Endodermal cell (in vitro differentiated cells): ENCODE measurements around the gene MIPOL1. TPM values are rescaled to one million over a fixed set of nuclear protein-coding genes. Genes with fewer than 3 reads are reported as not detected.

Source experiments
- DNase-seq: peaks from one replicate; pipeline ENCODE4 v3.0.0-alpha.2; 2017
- H3K27ac ChIP-seq: 2 replicates; pipeline ENCODE4 v1.5.1; 2013; ENCODE audit warnings: mild to moderate bottlenecking, low read depth, low read length, moderate library complexity
- H3K27me3 ChIP-seq: 2 replicates; pipeline ENCODE4 v1.6.1; 2013; ENCODE audit warnings: mild to moderate bottlenecking, low read length, moderate library complexity; ENCODE audit not compliant: insufficient read depth, control insufficient read depth, poor library complexity, severe bottlenecking
- H3K36me3 ChIP-seq: 2 replicates; pipeline ENCODE4 v1.7.0; 2013; ENCODE audit warnings: mild to moderate bottlenecking, low read length, moderate library complexity; ENCODE audit not compliant: control insufficient read depth, insufficient read depth
- H3K4me1 ChIP-seq: one replicate; pipeline ENCODE4 v1.7.0; 2013; ENCODE audit warnings: low read length; ENCODE audit not compliant: control insufficient read depth, insufficient read depth
- H3K4me3 ChIP-seq: 2 replicates; pipeline ENCODE4 v1.5.1; 2013; ENCODE audit warnings: mild to moderate bottlenecking, low read length, moderate library complexity
- H3K9ac ChIP-seq: 2 replicates; pipeline ENCODE4 v1.6.1; 2013; ENCODE audit warnings: mild to moderate bottlenecking, low read length, moderate library complexity; ENCODE audit not compliant: poor library complexity, severe bottlenecking; ENCODE audit errors: extremely low read depth
- H3K9me3 ChIP-seq: 2 replicates; pipeline ENCODE4 v1.6.1; 2013; ENCODE audit warnings: mild to moderate bottlenecking, low read length, moderate library complexity; ENCODE audit not compliant: control insufficient read depth
- H3K27ac Mint-ChIP-seq: 2 replicates; pipeline ENCODE4 v1.8.0; 2020; ENCODE audit warnings: mixed read lengths
- H3K27me3 Mint-ChIP-seq: 2 replicates; pipeline ENCODE4 v1.8.0; 2021; ENCODE audit warnings: mild to moderate bottlenecking, mixed read lengths; ENCODE audit not compliant: insufficient read depth
- H3K36me3 Mint-ChIP-seq: 2 replicates; pipeline ENCODE4 v1.8.0; 2020; ENCODE audit warnings: low read depth, mixed read lengths
- H3K4me1 Mint-ChIP-seq: 2 replicates; pipeline ENCODE4 v1.8.0; 2020; ENCODE audit warnings: mixed read lengths
- H3K4me3 Mint-ChIP-seq: 2 replicates; pipeline ENCODE4 v1.8.0; 2020; ENCODE audit warnings: mild to moderate bottlenecking, moderate library complexity, mixed read lengths
- H3K9me3 Mint-ChIP-seq: 2 replicates; pipeline ENCODE4 v1.8.0; 2020; ENCODE audit warnings: mild to moderate bottlenecking, mixed read lengths
- WGBS, 2 experiments: methylation state at CpG; one replicate each; pipeline versions ENCODE4 v1.1.5 to v1.1.7; 2013; ENCODE audit warnings: missing lambda C conversion rate in 2 of 2, mixed read lengths in 1 of 2; ENCODE audit not compliant: insufficient coverage in 1 of 2, insufficient read length in 1 of 2; 5-methylcytosine and 5-hydroxymethylcytosine counted together
- total RNA-seq, 2 donors: library from RNA; stranded (reverse); fragmentation: NEBNext Ultra II Directional in 1 of 2; extraction: Animal tissue kit (Norgen Biotek cat#: 25700) in 1 of 2; gene quantifications; 2 replicates in 1 of 2; 3 replicates in 1 of 2; pipeline ENCODE4 v1.2.1, GENCODE V29; 2021
- TF ChIP-seq, protein P1 (sequence below): fragments of 200-600 bp; sonication (generic); conservative IDR thresholded peaks from 2 replicates; pipeline ENCODE4 v1.5.0; 2021; ENCODE audit warnings: antibody characterized with exemption, mild to moderate bottlenecking

MIPOL1 gene
- total RNA-seq, 2 donors from 2014 or later, result 22.0 to 28.5 TPM

DNA sequence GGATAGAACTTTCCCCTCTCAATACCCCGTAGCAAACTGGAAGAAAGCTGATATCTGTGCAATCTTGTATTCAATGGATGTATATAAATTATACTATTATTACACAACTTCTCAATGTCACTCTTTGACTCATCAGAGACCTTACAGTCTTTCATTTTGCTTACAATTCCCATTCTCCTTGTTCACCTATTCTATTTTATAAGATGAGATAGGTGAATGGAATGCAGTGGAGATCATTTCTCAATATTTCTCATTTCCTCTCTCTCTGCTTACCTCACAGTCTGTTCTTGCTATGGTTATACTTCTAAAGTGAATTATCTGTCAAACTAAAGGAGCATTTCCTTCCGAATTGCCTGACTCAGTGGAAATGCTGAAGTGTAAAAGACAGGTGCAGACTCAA, 382.4 kb downstream of the MIPOL1 start:
- DNase-seq, result no peak
- Histone ChIP-seq H3K9me3 (no peaks in the 10 kb centered on the region), H3K4me1 (no peaks in the 10 kb centered on the region), H3K4me3 (no peak overlapping the region), H3K27me3 (peaks cover 75% of the 10 kb centered on the region), H3K27ac (no peak overlapping the region), H3K9ac (no peak overlapping the region), H3K36me3 (no peaks in the 10 kb centered on the region)
- Mint-ChIP-seq H3K4me3 (no peak overlapping the region), H3K9me3 (no peaks in the 10 kb centered on the region), H3K27me3 (peaks cover 91% of the 10 kb centered on the region), H3K36me3 (no peaks in the 10 kb centered on the region), H3K27ac (no peak overlapping the region), H3K4me1 (peaks cover 11% of the 10 kb centered on the region)
- WGBS, 2 experiments, result 80 to 88% methylated on average over 1 of the region's 2 CpGs
- TF ChIP-seq, protein P1, sequence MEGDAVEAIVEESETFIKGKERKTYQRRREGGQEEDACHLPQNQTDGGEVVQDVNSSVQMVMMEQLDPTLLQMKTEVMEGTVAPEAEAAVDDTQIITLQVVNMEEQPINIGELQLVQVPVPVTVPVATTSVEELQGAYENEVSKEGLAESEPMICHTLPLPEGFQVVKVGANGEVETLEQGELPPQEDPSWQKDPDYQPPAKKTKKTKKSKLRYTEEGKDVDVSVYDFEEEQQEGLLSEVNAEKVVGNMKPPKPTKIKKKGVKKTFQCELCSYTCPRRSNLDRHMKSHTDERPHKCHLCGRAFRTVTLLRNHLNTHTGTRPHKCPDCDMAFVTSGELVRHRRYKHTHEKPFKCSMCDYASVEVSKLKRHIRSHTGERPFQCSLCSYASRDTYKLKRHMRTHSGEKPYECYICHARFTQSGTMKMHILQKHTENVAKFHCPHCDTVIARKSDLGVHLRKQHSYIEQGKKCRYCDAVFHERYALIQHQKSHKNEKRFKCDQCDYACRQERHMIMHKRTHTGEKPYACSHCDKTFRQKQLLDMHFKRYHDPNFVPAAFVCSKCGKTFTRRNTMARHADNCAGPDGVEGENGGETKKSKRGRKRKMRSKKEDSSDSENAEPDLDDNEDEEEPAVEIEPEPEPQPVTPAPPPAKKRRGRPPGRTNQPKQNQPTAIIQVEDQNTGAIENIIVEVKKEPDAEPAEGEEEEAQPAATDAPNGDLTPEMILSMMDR, result no peak

DNA sequence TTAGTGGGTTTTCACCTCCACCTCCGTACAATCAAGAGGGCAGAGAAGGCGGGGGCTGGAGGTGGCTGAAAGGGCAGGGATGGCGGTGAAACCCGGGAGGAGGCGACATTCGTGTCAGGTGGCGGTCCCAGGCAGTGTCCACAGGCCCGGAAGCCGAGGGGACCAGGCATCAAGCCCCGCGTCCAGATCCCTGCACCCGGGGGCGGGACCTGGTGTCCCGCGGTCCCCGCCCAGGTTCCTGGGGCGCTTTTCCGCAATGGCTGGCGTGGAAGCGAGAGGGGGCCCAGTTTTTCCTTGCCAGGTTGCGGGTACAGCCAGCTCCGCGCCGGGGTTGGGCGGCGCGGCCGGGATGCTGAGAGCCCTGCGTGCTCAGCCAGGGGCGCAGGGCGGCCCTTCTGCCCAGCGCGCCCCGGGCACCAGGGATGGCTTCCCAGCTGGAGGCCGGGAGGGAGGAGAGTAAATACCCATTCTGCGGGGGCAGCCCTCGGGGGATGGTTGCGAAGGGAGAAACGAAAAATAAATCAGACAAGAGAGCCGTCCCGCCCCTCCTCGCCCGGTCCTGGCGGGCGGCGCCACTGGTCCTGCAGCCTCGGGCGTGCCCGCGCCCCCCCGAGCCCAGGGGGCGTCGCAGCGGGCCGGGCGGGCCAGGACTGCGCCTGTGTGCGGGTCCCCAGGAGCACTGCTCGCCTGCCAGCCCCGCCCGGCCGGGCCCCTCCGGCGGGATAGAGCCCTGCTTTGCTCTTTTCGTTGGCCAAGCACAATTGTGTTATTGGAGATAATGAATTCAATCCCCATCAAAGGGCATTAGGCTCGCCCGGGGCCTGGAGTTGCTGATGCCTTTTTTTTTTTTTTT, 385.8 kb downstream of the MIPOL1 start:
- Mint-ChIP-seq H3K27ac (no peak overlapping the region), H3K9me3 (no peaks in the 10 kb centered on the region), H3K36me3 (no peaks in the 10 kb centered on the region), H3K27me3 (peaks cover 82% of the 10 kb centered on the region), H3K4me3 (peak overlapping the region; percentile 56), H3K4me1 (peaks cover 34% of the 10 kb centered on the region)
- Histone ChIP-seq H3K9ac (no peak overlapping the region), H3K36me3 (no peaks in the 10 kb centered on the region), H3K9me3 (no peaks in the 10 kb centered on the region), H3K27ac (no peak overlapping the region), H3K4me1 (peaks cover 8% of the 10 kb centered on the region), H3K27me3 (peaks cover 86% of the 10 kb centered on the region), H3K4me3 (peak overlapping the region; percentile 72)
- 0 to 3% methylated on average over 15 to 67 of the region's 67 CpGs for WGBS, 2 experiments
- peak; percentile 68 for DNase-seq
- TF ChIP-seq, protein P1, result peak; percentile 12

DNA sequence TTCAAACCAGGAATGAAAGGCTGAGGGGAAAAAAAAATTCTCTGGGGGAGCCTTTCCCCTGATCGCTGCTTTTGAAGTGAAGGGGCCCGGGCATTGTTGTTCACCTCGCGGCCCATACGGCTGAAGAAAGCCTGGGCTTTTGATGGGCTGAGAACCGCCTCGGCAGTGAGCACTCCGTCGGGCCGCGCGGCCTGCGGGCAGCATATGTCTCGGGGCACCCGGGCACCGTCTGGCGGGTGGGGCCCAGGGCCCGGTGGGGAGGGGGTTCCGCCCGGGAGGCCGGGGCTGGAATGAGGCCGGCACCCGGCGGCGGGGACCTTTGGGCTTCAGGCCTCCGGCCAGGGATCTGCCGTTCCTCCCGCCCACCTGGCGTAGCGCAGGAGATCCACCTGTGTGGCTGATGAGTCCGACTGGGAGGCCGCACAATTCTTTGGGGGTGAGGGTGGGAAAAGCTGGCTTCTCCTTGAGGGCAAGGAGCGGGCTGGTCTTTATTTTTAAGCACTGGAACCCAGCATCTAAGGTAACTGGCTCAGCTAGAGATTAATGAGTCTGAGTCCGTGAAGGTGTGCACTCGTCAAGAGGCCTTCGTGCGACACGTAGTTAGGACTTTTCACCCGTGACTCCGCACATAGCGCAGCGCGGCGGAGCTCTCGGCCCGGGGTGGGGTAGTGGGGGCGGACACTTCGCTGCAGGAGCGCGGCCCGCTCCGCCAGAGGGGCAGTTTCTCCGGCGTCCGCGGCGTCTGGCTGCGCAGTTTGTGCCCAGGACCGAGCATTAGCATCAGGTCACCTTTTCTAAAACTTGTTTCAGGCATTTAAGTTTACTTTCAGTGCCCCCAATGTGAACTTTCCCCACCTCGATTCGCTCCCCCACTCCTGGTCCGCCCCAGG, 386.7 kb downstream of the MIPOL1 start:
- Histone ChIP-seq H3K4me1 (peaks cover 8% of the 10 kb centered on the region), H3K9ac (no peak overlapping the region), H3K4me3 (peak overlapping the region; percentile 72), H3K9me3 (no peaks in the 10 kb centered on the region), H3K36me3 (no peaks in the 10 kb centered on the region), H3K27ac (no peak overlapping the region), H3K27me3 (peaks cover 87% of the 10 kb centered on the region)
- H3K4me1 Mint-ChIP-seq, result peaks cover 36% of the 10 kb centered on the region
- peaks cover 83% of the 10 kb centered on the region for H3K27me3 Mint-ChIP-seq
- DNase-seq, result peak; percentile 77
- peak overlapping the region; percentile 56 for H3K4me3 Mint-ChIP-seq
- TF ChIP-seq, protein P1, result no peak
- H3K27ac Mint-ChIP-seq, result no peak overlapping the region
- peaks cover 1% of the 10 kb centered on the region for H3K36me3 Mint-ChIP-seq
- no peaks in the 10 kb centered on the region for H3K9me3 Mint-ChIP-seq
- 6 to 13% methylated on average over 45 to 62 of the region's 62 CpGs for WGBS, 2 experiments
